ENCODE data around the gene PRICKLE2. TPM values are rescaled to one million over a fixed set of nuclear protein-coding genes. Genes with fewer than 3 reads are reported as not detected.

PRICKLE2 gene
- total RNA-seq, 1 experiment from 2014 or later = 0.26 TPM

DNA sequence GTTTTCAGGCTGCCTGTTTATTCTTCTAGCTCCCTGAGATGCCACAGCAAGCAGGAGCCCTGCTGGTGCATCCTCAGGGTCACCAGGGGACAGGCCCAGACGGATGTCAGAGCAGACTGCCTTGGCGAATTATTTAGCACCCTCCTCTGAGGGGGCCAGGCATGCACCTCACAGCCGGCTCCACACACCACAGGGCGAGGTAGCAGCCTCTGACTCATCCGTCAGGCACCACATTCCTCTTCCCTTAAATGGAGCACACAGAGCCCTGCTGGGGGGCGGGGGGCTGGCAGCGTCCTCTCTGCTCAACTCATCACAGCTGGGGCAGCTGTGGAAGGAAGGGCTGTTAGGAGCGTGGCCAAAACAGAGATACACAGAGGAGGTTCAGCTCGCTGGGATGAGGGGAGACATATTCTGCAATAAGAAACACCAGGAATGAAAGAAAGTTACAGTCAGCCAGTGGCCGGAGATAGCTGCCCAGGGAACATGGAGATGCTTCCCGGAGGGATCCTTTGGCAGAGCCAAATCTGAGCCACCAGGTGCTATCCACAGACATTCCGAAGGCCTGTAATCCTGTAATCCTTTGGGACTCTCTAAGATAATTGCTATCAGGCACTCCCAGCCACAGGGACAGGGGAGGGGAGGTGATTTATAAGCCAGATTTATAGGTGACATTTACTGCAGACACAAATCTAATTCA, 13.9 kb upstream of the PRICKLE2 start:
- in situ Hi-C loops (cut with HindIII; ENCODE audit: low pct_unique_long_range_greater_than_20kb, low sequenced_read_pairs) (no loop called here), intact Hi-C loops (cut with micrococcal nuclease; ENCODE audit: unreplicated experiment) (no loop called here)
- no peaks in the 10 kb centered on the region for H3K27me3 ChIP-seq (ENCODE audit: control insufficient read depth, insufficient read depth, low read length)
- H3K4me1 ChIP-seq (ENCODE audit: control insufficient read depth, insufficient read depth, low read length) = no peaks in the 10 kb centered on the region
- DNase-seq (ENCODE audit: low read depth, low spot score) (no peak), ATAC-seq (peak; percentile 76)
- BruUV-seq (replicated peaks) = no TSS peak
- CTCF ChIA-PET = no interaction called here
- POLR2A ChIA-PET = no interaction called here
- H3K27ac ChIP-seq (ENCODE audit: low read length) = no peak overlapping the region
- no peaks in the 10 kb centered on the region for H3K36me3 ChIP-seq (ENCODE audit: control insufficient read depth, insufficient read depth, low read length)
- H3K4me3 ChIP-seq (ENCODE audit: low read depth in 2 of 2, low read length in 2 of 2) = no peak overlapping the region
- no peaks in the 10 kb centered on the region for H3K9me3 ChIP-seq (ENCODE audit: control insufficient read depth, insufficient read depth, low read depth, low read length)
- no peak for TF ChIP-seq TCF7L2 (IDR thresholded peaks at IDR 0.05; ENCODE audit: low read depth, low read length)
- no peak for TF ChIP-seq SIN3A (IDR thresholded peaks at IDR 0.05; ENCODE audit: borderline replicate concordance, insufficient read depth, low read depth, low read length)
- TF ChIP-seq, protein P1, sequence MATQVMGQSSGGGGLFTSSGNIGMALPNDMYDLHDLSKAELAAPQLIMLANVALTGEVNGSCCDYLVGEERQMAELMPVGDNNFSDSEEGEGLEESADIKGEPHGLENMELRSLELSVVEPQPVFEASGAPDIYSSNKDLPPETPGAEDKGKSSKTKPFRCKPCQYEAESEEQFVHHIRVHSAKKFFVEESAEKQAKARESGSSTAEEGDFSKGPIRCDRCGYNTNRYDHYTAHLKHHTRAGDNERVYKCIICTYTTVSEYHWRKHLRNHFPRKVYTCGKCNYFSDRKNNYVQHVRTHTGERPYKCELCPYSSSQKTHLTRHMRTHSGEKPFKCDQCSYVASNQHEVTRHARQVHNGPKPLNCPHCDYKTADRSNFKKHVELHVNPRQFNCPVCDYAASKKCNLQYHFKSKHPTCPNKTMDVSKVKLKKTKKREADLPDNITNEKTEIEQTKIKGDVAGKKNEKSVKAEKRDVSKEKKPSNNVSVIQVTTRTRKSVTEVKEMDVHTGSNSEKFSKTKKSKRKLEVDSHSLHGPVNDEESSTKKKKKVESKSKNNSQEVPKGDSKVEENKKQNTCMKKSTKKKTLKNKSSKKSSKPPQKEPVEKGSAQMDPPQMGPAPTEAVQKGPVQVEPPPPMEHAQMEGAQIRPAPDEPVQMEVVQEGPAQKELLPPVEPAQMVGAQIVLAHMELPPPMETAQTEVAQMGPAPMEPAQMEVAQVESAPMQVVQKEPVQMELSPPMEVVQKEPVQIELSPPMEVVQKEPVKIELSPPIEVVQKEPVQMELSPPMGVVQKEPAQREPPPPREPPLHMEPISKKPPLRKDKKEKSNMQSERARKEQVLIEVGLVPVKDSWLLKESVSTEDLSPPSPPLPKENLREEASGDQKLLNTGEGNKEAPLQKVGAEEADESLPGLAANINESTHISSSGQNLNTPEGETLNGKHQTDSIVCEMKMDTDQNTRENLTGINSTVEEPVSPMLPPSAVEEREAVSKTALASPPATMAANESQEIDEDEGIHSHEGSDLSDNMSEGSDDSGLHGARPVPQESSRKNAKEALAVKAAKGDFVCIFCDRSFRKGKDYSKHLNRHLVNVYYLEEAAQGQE (IDR thresholded peaks at IDR 0.05; ENCODE audit: insufficient read depth in 1 of 2, low read depth in 2 of 2, low read length in 1 of 2) = no peak
- TF ChIP-seq, protein P2, sequence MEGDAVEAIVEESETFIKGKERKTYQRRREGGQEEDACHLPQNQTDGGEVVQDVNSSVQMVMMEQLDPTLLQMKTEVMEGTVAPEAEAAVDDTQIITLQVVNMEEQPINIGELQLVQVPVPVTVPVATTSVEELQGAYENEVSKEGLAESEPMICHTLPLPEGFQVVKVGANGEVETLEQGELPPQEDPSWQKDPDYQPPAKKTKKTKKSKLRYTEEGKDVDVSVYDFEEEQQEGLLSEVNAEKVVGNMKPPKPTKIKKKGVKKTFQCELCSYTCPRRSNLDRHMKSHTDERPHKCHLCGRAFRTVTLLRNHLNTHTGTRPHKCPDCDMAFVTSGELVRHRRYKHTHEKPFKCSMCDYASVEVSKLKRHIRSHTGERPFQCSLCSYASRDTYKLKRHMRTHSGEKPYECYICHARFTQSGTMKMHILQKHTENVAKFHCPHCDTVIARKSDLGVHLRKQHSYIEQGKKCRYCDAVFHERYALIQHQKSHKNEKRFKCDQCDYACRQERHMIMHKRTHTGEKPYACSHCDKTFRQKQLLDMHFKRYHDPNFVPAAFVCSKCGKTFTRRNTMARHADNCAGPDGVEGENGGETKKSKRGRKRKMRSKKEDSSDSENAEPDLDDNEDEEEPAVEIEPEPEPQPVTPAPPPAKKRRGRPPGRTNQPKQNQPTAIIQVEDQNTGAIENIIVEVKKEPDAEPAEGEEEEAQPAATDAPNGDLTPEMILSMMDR (IDR thresholded peaks at IDR 0.05) = no peak
- TF ChIP-seq POLR2AphosphoS5 (IDR thresholded peaks at IDR 0.05; ENCODE audit: low read depth, low read length) = no peak

DNA sequence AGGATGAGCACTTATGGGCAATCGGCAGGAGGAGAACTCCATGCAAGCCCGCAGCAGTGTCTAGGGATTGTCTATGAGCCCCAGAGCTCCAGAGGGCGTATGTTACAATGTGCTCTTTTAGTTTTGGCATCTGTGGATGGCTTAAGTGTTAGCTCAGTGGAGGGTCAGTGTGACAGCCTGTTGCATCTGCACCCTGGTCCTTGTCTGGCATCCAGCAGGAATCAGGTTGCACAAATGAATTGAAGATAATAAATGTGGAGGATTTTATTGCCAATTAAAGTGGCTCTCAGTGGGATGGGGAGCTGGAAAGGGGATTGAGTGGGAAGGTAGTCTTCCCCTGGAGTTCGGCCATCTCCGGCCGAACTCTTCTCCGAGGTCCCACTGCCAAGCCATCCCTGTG, 11.8 kb upstream of the PRICKLE2 start:
- Histone ChIP-seq H3K4me3 (ENCODE audit: low read depth in 2 of 2, low read length in 2 of 2) (no peak overlapping the region), H3K36me3 (ENCODE audit: control insufficient read depth, insufficient read depth, low read length) (no peaks in the 10 kb centered on the region), H3K9me3 (ENCODE audit: control insufficient read depth, insufficient read depth, low read depth, low read length) (no peaks in the 10 kb centered on the region), H3K27me3 (ENCODE audit: control insufficient read depth, insufficient read depth, low read length) (no peaks in the 10 kb centered on the region), H3K27ac (ENCODE audit: low read length) (no peak overlapping the region), H3K4me1 (ENCODE audit: control insufficient read depth, insufficient read depth, low read length) (no peaks in the 10 kb centered on the region)
- DNase-seq (ENCODE audit: low read depth, low spot score) = no peak
- POLR2A ChIA-PET = no interaction called here
- CTCF ChIA-PET = no interaction called here
- in situ Hi-C loops (cut with HindIII; ENCODE audit: low pct_unique_long_range_greater_than_20kb, low sequenced_read_pairs) (no loop called here), intact Hi-C loops (cut with micrococcal nuclease; ENCODE audit: unreplicated experiment) (no loop called here)
- TF ChIP-seq, protein P2 (IDR thresholded peaks at IDR 0.05) = no peak
- TF ChIP-seq SIN3A (IDR thresholded peaks at IDR 0.05; ENCODE audit: borderline replicate concordance, insufficient read depth, low read depth, low read length) (no peak), TCF7L2 (IDR thresholded peaks at IDR 0.05; ENCODE audit: low read depth, low read length) (no peak), POLR2AphosphoS5 (IDR thresholded peaks at IDR 0.05; ENCODE audit: low read depth, low read length) (no peak)
- no TSS peak for BruUV-seq (replicated peaks)
- no peak for ATAC-seq
